ENCODE results near the gene RAMACL.

RAMACL gene

DNA sequence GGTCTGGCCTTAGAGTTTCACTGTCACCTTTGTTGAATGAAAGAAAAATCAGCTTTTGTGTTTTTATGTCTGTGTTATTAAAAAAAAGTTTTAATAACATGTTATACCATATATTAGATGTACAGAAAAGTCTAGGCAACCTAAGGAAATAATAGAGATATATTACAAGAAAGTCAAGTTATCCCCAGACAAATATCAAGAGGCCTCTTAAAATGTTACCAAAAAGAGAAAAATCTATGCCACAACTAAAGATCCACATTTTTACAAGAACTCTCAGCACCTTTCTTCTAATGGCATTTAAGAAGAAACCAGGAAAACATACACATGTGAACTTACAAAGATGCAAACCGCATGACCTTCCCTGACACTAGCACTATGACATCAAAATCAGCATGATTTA is 26.8 kb downstream of the RAMACL start:
- H3K4me3 ChIP-seq (ENCODE audit: low read depth, low read length) = no peak overlapping the region
- no peaks in the 10 kb centered on the region for H3K4me1 ChIP-seq
- no peak for TF ChIP-seq CTCF (IDR thresholded peaks at IDR 0.05; ENCODE audit: low read depth, low read length)
- H3K36me3 ChIP-seq = no peaks in the 10 kb centered on the region
- DNase-seq = no peak
- no peaks in the 10 kb centered on the region for H3K27me3 ChIP-seq
- no peaks in the 10 kb centered on the region for H3K9me3 ChIP-seq

DNA sequence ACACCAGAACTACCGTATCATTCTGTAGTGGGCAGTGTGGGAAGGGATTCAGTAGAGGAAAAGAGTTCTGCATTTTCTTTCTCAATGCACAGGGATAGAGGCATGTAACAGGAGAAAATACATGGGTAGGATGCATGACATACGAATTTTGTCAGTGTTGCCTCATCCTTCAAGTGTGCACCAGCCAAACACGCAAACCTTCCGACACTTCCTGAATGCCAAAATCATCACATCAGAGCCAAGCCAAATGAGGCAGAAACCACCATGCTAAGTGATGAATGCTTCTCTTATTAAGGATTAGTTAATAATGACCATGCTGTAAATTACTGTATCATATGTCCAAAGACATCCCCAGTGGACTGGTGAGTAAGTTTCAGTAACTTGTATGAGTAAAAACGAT is 27.3 kb downstream of the RAMACL start:
- no peak for TF ChIP-seq CTCF (IDR thresholded peaks at IDR 0.05; ENCODE audit: low read depth, low read length)
- H3K4me3 ChIP-seq (ENCODE audit: low read depth, low read length) = no peak overlapping the region
- DNase-seq = no peak
- H3K36me3 ChIP-seq = no peaks in the 10 kb centered on the region
- H3K27me3 ChIP-seq = no peaks in the 10 kb centered on the region
- H3K9me3 ChIP-seq = no peaks in the 10 kb centered on the region
- no peaks in the 10 kb centered on the region; the same call in 1 of the 2 replicates for H3K4me1 ChIP-seq

DNA sequence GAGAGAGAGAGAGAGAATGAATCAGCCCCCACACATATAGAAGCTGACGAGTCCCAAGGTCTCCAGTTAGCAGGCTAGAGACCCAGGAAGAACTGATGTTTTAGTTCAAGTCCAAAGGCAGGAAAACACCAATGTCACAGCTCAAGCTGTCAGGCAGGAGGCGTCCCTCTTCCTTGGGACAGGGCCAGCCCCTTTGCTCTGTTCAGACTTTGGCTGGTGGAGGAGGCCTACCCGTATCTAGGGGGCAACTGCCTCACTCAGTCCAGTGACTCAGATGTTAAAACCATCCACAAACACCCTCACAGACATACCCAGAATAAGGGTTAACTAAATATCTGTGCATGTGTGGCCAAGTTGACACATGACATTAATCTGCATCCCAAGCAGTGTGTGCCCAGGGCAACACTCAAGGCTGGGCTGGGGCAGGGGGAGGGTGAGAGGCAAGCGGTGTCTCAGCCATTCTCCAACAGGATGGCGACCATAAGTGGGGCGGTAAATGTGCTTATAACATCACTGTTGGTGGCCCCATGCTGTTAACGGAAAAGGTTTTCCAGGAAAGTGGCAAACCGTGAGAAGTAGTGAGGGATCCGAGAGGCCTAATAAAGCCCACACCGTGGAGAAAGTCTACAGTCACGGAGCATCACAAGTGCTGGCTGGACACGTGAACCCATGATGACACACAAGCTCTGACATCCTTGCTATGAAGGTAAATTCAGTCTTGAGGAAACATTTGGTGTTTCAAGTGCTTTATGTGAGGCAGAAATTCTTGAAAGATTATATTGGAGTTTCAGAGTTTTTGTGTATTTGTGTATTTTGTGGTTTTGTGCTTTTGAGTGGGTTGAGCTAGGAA is 28.1 kb downstream of the RAMACL start:
- H3K36me3 ChIP-seq = no peaks in the 10 kb centered on the region
- DNase-seq = no peak
- no peaks in the 10 kb centered on the region for H3K27me3 ChIP-seq
- no peak overlapping the region for H3K4me3 ChIP-seq (ENCODE audit: low read depth, low read length)
- no peak for TF ChIP-seq CTCF (IDR thresholded peaks at IDR 0.05; ENCODE audit: low read depth, low read length)
- H3K9me3 ChIP-seq = no peaks in the 10 kb centered on the region
- H3K4me1 ChIP-seq = no peaks in the 10 kb centered on the region; the same call in 1 of the 2 replicates

DNA sequence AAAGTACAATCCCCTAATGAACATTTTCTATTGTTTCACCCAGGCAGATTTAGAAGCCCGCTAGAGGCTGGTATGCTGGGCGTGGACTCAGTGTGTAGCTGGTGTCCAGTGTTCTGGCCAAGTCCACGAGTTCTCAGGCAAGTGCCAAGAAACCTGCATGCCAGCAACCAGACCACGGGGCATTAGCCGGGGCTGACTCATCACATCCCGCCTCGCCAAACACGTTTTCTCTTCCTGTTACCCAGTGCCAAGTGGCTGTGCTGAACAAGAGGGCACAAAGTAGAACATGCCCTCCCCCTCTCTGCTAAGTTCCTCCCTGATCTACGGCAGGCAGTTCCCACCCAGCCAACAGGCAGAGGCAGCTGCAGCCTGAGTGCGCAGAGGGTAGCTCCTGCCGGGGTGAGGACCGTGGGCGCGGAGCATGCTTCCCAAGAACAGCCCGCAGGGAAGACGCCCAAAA is 29.6 kb downstream of the RAMACL start:
- Histone ChIP-seq H3K9me3 (no peaks in the 10 kb centered on the region), H3K4me1 (no peaks in the 10 kb centered on the region; the same call in 1 of the 2 replicates), H3K4me3 (ENCODE audit: low read depth, low read length) (no peak overlapping the region), H3K36me3 (no peaks in the 10 kb centered on the region), H3K27me3 (no peaks in the 10 kb centered on the region)
- TF ChIP-seq CTCF (IDR thresholded peaks at IDR 0.05; ENCODE audit: low read depth, low read length) = no peak
- DNase-seq = no peak

DNA sequence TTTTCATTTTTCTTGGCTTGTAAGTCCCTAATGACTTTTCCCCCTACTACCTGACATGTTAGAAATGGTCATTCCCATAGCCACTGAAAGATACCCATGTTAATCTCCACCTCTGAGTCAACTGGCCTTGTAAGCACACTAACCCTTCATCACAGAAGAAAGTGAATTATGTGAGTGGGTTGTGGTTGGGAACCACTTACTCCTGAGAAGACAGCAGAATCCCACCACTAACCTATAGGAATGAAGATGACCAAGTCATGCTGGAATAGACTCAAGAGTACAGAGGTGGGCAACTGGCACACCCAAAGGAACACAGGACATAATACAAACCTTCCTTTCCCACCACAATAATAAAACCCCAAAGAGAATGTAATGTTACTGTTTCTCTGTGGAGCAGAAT is 30.1 kb downstream of the RAMACL start:
- H3K27me3 ChIP-seq = no peaks in the 10 kb centered on the region
- H3K4me3 ChIP-seq (ENCODE audit: low read depth, low read length) = no peak overlapping the region
- no peaks in the 10 kb centered on the region; the same call in 1 of the 2 replicates for H3K4me1 ChIP-seq
- no peak for DNase-seq
- no peaks in the 10 kb centered on the region for H3K36me3 ChIP-seq
- H3K9me3 ChIP-seq = no peaks in the 10 kb centered on the region
- TF ChIP-seq CTCF (IDR thresholded peaks at IDR 0.05; ENCODE audit: low read depth, low read length) = no peak

- H3K4me1 ChIP-seq = no peaks in the 10 kb centered on the region; the same call in 1 of the 2 replicates
Observed at GRCh38 chr6:166555086-166555485, 31.4 kb downstream of the RAMACL start.

More at GRCh38 chr6:166555086-166555485, 31.4 kb downstream of the RAMACL start:
- TF ChIP-seq CTCF (IDR thresholded peaks at IDR 0.05; ENCODE audit: low read depth, low read length) = no peak
- DNase-seq = no peak
- no peaks in the 10 kb centered on the region for H3K36me3 ChIP-seq
- no peaks in the 10 kb centered on the region for H3K9me3 ChIP-seq
- H3K4me3 ChIP-seq (ENCODE audit: low read depth, low read length) = no peak overlapping the region
- H3K27me3 ChIP-seq = no peaks in the 10 kb centered on the region

Measured in BE2C (cell line).